Tongue (tissue), 2 donors: ENCODE data around the gene PWWP2B. TPM values are rescaled to one million over a fixed set of nuclear protein-coding genes. Genes with fewer than 3 reads are reported as not detected.

ENCODE experiments used
- DNase-seq: peaks from one replicate; pipeline ENCODE4 v3.0.0-alpha.2; 2015
- total RNA-seq: library from RNA; depleted of rRNA; stranded (reverse); fragments of >200 nt; gene quantifications from one replicate; pipeline ENCODE4 v1.2.3, GENCODE V29; 2014

PWWP2B gene
- 25.3 TPM for total RNA-seq

GRCh38 chr10:132397036-132397541 lies at the start of gene PWWP2B:
PWWP2B (plus strand) TSS chr10:132397200; CDS start chr10:132397227, 27 bp downstream.
- DNase-seq: peak; percentile 55

GRCh38 chr10:132347211-132347930 lies 49.6 kb upstream of the PWWP2B start:
- DNase-seq: no peak

GRCh38 chr10:132347931-132348267 lies 49.1 kb upstream of the PWWP2B start:
- DNase-seq: no peak

GRCh38 chr10:132349766-132350165 lies 47.2 kb upstream of the PWWP2B start:
- DNase-seq: no peak

- DNase-seq: no peak
Measured at GRCh38 chr10:132350391-132350790, 46.6 kb upstream of the PWWP2B start.

GRCh38 chr10:132350946-132351345 lies 46.1 kb upstream of the PWWP2B start:
- no peak for DNase-seq

GRCh38 chr10:132351611-132352010 lies 45.4 kb upstream of the PWWP2B start:
- no peak for DNase-seq

GRCh38 chr10:132352462-132353308 lies 44.3 kb upstream of the PWWP2B start:
- peak; percentile 74 for DNase-seq

- DNase-seq: no peak
Measured at GRCh38 chr10:132353456-132354355, 43.3 kb upstream of the PWWP2B start.

- DNase-seq: no peak
Measured at GRCh38 chr10:132354356-132355094, 42.5 kb upstream of the PWWP2B start.

GRCh38 chr10:132355297-132355696 lies 41.7 kb upstream of the PWWP2B start:
- DNase-seq: no peak

GRCh38 chr10:132355754-132356153 lies 41.2 kb upstream of the PWWP2B start:
- no peak for DNase-seq

GRCh38 chr10:132356621-132357195 lies 40.3 kb upstream of the PWWP2B start:
- no peak for DNase-seq

GRCh38 chr10:132357286-132358058 lies 39.5 kb upstream of the PWWP2B start:
- no peak for DNase-seq

- DNase-seq: no peak
Measured at GRCh38 chr10:132359305-132360040, 37.5 kb upstream of the PWWP2B start.

GRCh38 chr10:132360766-132361447 lies 36.1 kb upstream of the PWWP2B start:
- DNase-seq: no peak

GRCh38 chr10:132361581-132362101 lies 35.4 kb upstream of the PWWP2B start:
- no peak for DNase-seq

GRCh38 chr10:132362151-132362611 lies 34.8 kb upstream of the PWWP2B start:
- no peak for DNase-seq

GRCh38 chr10:132363376-132363775 lies 33.6 kb upstream of the PWWP2B start:
- DNase-seq: no peak
